SK-N-SH (cell line): ENCODE measurements around the gene CD38. TPM values are rescaled to one million over a fixed set of nuclear protein-coding genes. Genes with fewer than 3 reads are reported as not detected.

Source experiments
- CTCF ChIA-PET: fragments of 300-600, 350-600 bp; formaldehyde crosslinking; extraction: SDS; loops from one replicate; lab custom pipeline; 2021; lab: Yijun Ruan, JAX
- POLR2A ChIA-PET: fragments of 350-600 bp; sonication (Branson Sonifier 250); formaldehyde crosslinking; extraction: SDS; loops from one replicate; lab custom pipeline; 2020; ENCODE audit warnings: antibody characterized with exemption, inconsistent platforms; lab: Yijun Ruan, JAX
- DNase-seq: peaks from one replicate; pipeline ENCODE4 v3.0.0; 2012
- H2AFZ ChIP-seq: fragments of 200-600 bp; sonication (generic); 2 replicates; pipeline ENCODE4 v1.8.1; 2016; ENCODE audit warnings: antibody characterized with exemption, mild to moderate bottlenecking, low read depth
- H3F3A ChIP-seq: fragments of 200-600 bp; sonication (generic); replicated peaks from 2 replicates; pipeline ENCODE3; 2016; ENCODE audit warnings: antibody characterized with exemption, mild to moderate bottlenecking; ENCODE audit not compliant: insufficient read depth
- H3K27ac ChIP-seq, 2 experiments: fragments of 200-500 bp in 1 of 2; fragments of 200-600 bp in 1 of 2; sonication (Bioruptor generic) in 1 of 2; sonication (generic), shearing (Covaris generic) in 1 of 2; 2 replicates each; pipeline versions ENCODE4 v1.5.1 to v1.6.1; 2014 to 2016; ENCODE audit warnings: low read depth in 2 of 2, inconsistent platforms in 1 of 2, low read length in 1 of 2, mild to moderate bottlenecking in 1 of 2, mixed read lengths in 1 of 2
- H3K27me3 ChIP-seq: fragments of 200-600 bp; sonication (generic), shearing (Covaris generic); 2 replicates; pipeline ENCODE4 v1.6.1; 2016; ENCODE audit warnings: mixed run types; ENCODE audit not compliant: insufficient read depth
- H3K36me3 ChIP-seq, 2 experiments: fragments of 200-500 bp in 1 of 2; fragments of 200-600 bp in 1 of 2; sonication (Bioruptor generic) in 1 of 2; sonication (generic) in 1 of 2; replicated peaks in 1 of 2; 2 replicates each; pipeline versions ENCODE3 to v1.5.1; 2014 to 2016; ENCODE audit warnings: low read length in 1 of 2, mild to moderate bottlenecking in 1 of 2; ENCODE audit not compliant: insufficient read depth in 2 of 2, control insufficient read depth in 1 of 2
- H3K4me1 ChIP-seq, 2 experiments: fragments of 200-500 bp in 1 of 2; fragments of 200-600 bp in 1 of 2; sonication (Bioruptor generic) in 1 of 2; sonication (generic), shearing (Covaris generic) in 1 of 2; 2 replicates each; pipeline versions ENCODE4 v1.5.1 to v1.6.1; 2014 to 2016; ENCODE audit warnings: low read depth in 1 of 2, low read length in 1 of 2, mixed run types in 1 of 2; ENCODE audit not compliant: insufficient read depth in 2 of 2, control insufficient read depth in 1 of 2
- H3K4me2 ChIP-seq: fragments of 200-600 bp; sonication (generic), shearing (Covaris generic); 2 replicates; pipeline ENCODE4 v1.6.1; 2017; ENCODE audit warnings: mixed run types
- H3K4me3 ChIP-seq, 2 experiments: fragments of 200-500 bp in 1 of 2; fragments of 200-600 bp in 1 of 2; sonication (Bioruptor generic) in 1 of 2; sonication (generic), shearing (Covaris generic) in 1 of 2; 2 replicates each; pipeline versions ENCODE4 v1.5.1 to v1.8.1; 2014 to 2016; ENCODE audit warnings: low read depth in 2 of 2, inconsistent platforms in 1 of 2, low read length in 1 of 2, mild to moderate bottlenecking in 1 of 2, mixed read lengths in 1 of 2, moderate library complexity in 1 of 2
- H3K79me2 ChIP-seq: fragments of 200-600 bp; sonication (generic); 2 replicates; pipeline ENCODE4 v1.8.1; 2017; ENCODE audit warnings: mild to moderate bottlenecking; ENCODE audit not compliant: insufficient read depth
- H3K9ac ChIP-seq: fragments of 200-600 bp; sonication (generic); 2 replicates; pipeline ENCODE4 v1.6.1; 2017; ENCODE audit warnings: mixed run types
- H3K9me2 ChIP-seq: fragments of 200-600 bp; sonication (generic); 2 replicates; pipeline ENCODE4 v1.6.1; 2017; ENCODE audit warnings: mixed run types
- H3K9me3 ChIP-seq: fragments of 200-600 bp; sonication (generic); 2 replicates; pipeline ENCODE4 v1.6.1; 2017; ENCODE audit warnings: mixed run types, mild to moderate bottlenecking, moderate library complexity
- H4K20me1 ChIP-seq: fragments of 200-600 bp; sonication (generic); 2 replicates; pipeline ENCODE4 v1.6.1; 2017; ENCODE audit warnings: mild to moderate bottlenecking, mixed run types; ENCODE audit not compliant: insufficient read depth
- CHD2 ChIP-seq: fragments of 150-350 bp; IDR thresholded peaks from 2 replicates; pipeline ENCODE4 v1.6.1; 2018; ENCODE audit warnings: low read length; ENCODE audit not compliant: partially characterized antibody
- ELF1 ChIP-seq: IDR thresholded peaks from 2 replicates; pipeline ENCODE4 v1.4.0; 2012
- FOXJ3 ChIP-seq: sonication (generic); formaldehyde crosslinking; IDR thresholded peaks from 2 replicates; pipeline ENCODE4 v1.5.1; 2020; ENCODE audit warnings: mild to moderate bottlenecking, missing genetic modification reagents
- FOXM1 ChIP-seq: IDR thresholded peaks from 2 replicates; pipeline ENCODE4 v1.4.0; 2012; ENCODE audit warnings: low read depth, mild to moderate bottlenecking
- GABPA ChIP-seq: IDR thresholded peaks from 2 replicates; pipeline ENCODE4 v1.4.0; 2012; ENCODE audit warnings: low read depth, mild to moderate bottlenecking
- GATA2 ChIP-seq: sonication (generic); formaldehyde crosslinking; IDR thresholded peaks from 2 replicates; pipeline ENCODE4 v1.5.0; 2020; ENCODE audit warnings: mild to moderate bottlenecking, missing genetic modification reagents
- MEF2A ChIP-seq: IDR thresholded peaks from 2 replicates; pipeline ENCODE4 v1.4.0; 2012; ENCODE audit warnings: low read depth, borderline replicate concordance
- NFIC ChIP-seq: IDR thresholded peaks from 2 replicates; pipeline ENCODE4 v1.4.0; 2012; ENCODE audit warnings: borderline replicate concordance
- NRF1 ChIP-seq: IDR thresholded peaks from 2 replicates; pipeline ENCODE4 v1.6.1; 2012; ENCODE audit warnings: low read depth, mild to moderate bottlenecking, low read length
- POLR2AphosphoS5 ChIP-seq: IDR thresholded peaks from 2 replicates; pipeline ENCODE4 v1.6.1; 2012; ENCODE audit warnings: low read depth, low read length
- RFX5 ChIP-seq: IDR thresholded peaks from 2 replicates; pipeline ENCODE4 v1.6.1; 2012; ENCODE audit warnings: mild to moderate bottlenecking, improper control_type of control experiment, low read length
- TAF1 ChIP-seq: IDR thresholded peaks from 2 replicates; pipeline ENCODE4 v1.6.1; 2012; ENCODE audit warnings: low read depth, mild to moderate bottlenecking, low read length, moderate library complexity, borderline replicate concordance
- WGBS: methylation state at CpG from one replicate; pipeline ENCODE4 v1.1.6; 2017; ENCODE audit warnings: low lambda C conversion rate; 5-methylcytosine and 5-hydroxymethylcytosine counted together
- polyA plus RNA-seq, 3 experiments: library from polyadenylated mRNA; depleted of rRNA; stranded (reverse); fragments of >200 nt; gene quantifications; 2 replicates each; pipeline ENCODE4 v1.2.3, GENCODE V29; 2012
- TF ChIP-seq, protein P1 (sequence below): IDR thresholded peaks from 2 replicates; pipeline ENCODE4 v1.4.0; 2012; ENCODE audit warnings: low read depth
- TF ChIP-seq, protein P2 (sequence below): IDR thresholded peaks from 2 replicates; pipeline ENCODE4 v1.6.1; 2012; ENCODE audit warnings: mild to moderate bottlenecking, low read depth, low read length, moderate library complexity
- TF ChIP-seq, protein P3 (sequence below): IDR thresholded peaks from 2 replicates; pipeline ENCODE4; 2012

Gene CD38
- polyA plus RNA-seq, 1 of the 3 experiments (the other 2 are of a cell fraction), result 0.02 TPM

DNA sequence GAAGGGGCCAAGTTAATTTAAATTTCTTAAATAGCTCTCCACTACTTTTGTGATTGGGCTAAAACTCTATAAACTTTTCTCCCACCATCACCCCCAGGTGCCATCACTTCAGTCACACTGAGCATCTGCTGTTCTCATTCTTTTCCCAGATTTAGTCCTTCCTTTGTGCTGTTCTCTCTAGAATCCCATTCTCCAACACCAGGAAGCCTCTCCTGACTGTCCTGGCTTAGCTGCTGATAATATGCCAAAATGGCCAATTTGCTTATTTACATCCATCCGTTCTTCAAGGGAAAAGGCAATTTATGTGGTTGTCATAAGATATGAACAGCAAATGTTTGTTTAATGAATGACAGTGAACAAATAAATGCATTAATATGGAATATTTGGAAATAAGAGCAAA, 116.3 kb downstream of the CD38 start:
- Histone ChIP-seq H4K20me1 (no peaks in the 10 kb centered on the region), H3K9me2 (no peaks in the 10 kb centered on the region), H3F3A (no peaks in the 10 kb centered on the region), H3K9ac (peak overlapping the region; percentile 18; the same call in 1 of the 2 replicates), H3K9me3 (no peaks in the 10 kb centered on the region), H3K27me3 (no peaks in the 10 kb centered on the region; the same call in 1 of the 2 replicates), H3K27ac (peak overlapping the region in 1 of 2 experiments; percentile 58; a peak in 2 of 4 replicates), H3K4me2 (no peak overlapping the region), H3K4me1 (no peaks in the 10 kb centered on the region), H3K79me2 (no peaks in the 10 kb centered on the region), H2AFZ (no peak overlapping the region), H3K4me3 (no peak overlapping the region), H3K36me3 (no peaks in the 10 kb centered on the region)
- no peak for DNase-seq
- POLR2A ChIA-PET, result no interaction called here
- CTCF ChIA-PET, result interaction anchor here (0.6 to 4.2 kb wide), 4 partner anchors 10 to 69 kb away, joined by 3 to 19 read pairs (median 4); no protein-coding TSS in a partner anchor
- 75% methylated on average over 1 of the region's 1 CpG for WGBS
- TF ChIP-seq, protein P1, sequence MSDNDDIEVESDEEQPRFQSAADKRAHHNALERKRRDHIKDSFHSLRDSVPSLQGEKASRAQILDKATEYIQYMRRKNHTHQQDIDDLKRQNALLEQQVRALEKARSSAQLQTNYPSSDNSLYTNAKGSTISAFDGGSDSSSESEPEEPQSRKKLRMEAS, result no peak
- TF ChIP-seq MEF2A (no peak), GATA2 (no peak), NFIC (no peak), ELF1 (no peak), GABPA (no peak), RFX5 (no peak), POLR2AphosphoS5 (no peak), CHD2 (no peak), FOXM1 (no peak), FOXJ3 (no peak), TAF1 (no peak), NRF1 (no peak)
- TF ChIP-seq, protein P2, sequence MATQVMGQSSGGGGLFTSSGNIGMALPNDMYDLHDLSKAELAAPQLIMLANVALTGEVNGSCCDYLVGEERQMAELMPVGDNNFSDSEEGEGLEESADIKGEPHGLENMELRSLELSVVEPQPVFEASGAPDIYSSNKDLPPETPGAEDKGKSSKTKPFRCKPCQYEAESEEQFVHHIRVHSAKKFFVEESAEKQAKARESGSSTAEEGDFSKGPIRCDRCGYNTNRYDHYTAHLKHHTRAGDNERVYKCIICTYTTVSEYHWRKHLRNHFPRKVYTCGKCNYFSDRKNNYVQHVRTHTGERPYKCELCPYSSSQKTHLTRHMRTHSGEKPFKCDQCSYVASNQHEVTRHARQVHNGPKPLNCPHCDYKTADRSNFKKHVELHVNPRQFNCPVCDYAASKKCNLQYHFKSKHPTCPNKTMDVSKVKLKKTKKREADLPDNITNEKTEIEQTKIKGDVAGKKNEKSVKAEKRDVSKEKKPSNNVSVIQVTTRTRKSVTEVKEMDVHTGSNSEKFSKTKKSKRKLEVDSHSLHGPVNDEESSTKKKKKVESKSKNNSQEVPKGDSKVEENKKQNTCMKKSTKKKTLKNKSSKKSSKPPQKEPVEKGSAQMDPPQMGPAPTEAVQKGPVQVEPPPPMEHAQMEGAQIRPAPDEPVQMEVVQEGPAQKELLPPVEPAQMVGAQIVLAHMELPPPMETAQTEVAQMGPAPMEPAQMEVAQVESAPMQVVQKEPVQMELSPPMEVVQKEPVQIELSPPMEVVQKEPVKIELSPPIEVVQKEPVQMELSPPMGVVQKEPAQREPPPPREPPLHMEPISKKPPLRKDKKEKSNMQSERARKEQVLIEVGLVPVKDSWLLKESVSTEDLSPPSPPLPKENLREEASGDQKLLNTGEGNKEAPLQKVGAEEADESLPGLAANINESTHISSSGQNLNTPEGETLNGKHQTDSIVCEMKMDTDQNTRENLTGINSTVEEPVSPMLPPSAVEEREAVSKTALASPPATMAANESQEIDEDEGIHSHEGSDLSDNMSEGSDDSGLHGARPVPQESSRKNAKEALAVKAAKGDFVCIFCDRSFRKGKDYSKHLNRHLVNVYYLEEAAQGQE, result no peak
- TF ChIP-seq, protein P3, sequence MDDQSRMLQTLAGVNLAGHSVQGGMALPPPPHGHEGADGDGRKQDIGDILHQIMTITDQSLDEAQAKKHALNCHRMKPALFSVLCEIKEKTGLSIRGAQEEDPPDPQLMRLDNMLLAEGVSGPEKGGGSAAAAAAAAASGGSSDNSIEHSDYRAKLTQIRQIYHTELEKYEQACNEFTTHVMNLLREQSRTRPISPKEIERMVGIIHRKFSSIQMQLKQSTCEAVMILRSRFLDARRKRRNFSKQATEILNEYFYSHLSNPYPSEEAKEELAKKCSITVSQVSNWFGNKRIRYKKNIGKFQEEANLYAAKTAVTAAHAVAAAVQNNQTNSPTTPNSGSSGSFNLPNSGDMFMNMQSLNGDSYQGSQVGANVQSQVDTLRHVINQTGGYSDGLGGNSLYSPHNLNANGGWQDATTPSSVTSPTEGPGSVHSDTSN, result no peak
